ENCODE data around the gene SLAIN1. TPM values are rescaled to one million over a fixed set of nuclear protein-coding genes. Genes with fewer than 3 reads are reported as not detected.

Gene SLAIN1
- total RNA-seq, 2 experiments from 2014 or later, result 26.5 to 32.0 TPM

GRCh38 chr13:77749344-77749880 lies 51.9 kb downstream of the SLAIN1 start:
- Mint-ChIP-seq H3K4me3 (no peak overlapping the region), H3K27ac (peak overlapping the region; percentile 1), H3K4me1 (ENCODE audit: low read depth) (peaks cover 18% of the 10 kb centered on the region), H3K36me3 (ENCODE audit: low read depth) (peaks cover 6% of the 10 kb centered on the region), H3K27me3 (no peaks in the 10 kb centered on the region), H3K9me3 (no peaks in the 10 kb centered on the region)
- DNase-seq (no peak), ATAC-seq (no peak)
- intact Hi-C loops (cut with micrococcal nuclease), result no loop called here
- POLR2A ChIA-PET, result interaction anchor here (1.5 kb wide), 1 partner anchor 52 kb away, joined by 7 read pairs; the partner anchor contains the start of gene SLAIN1
- no peak for TF ChIP-seq CTCF (IDR thresholded peaks at IDR 0.05)
- CTCF ChIA-PET, result interaction anchor here (0.8 to 9.6 kb wide), 6 partner anchors 9 to 161 kb away, joined by 3 to 106 read pairs (median 4); no protein-coding TSS in a partner anchor

- POLR2A ChIA-PET, result interaction anchor here (0.7 to 1.5 kb wide), 2 partner anchors 11 to 65 kb away, joined by 4 to 5 read pairs; no protein-coding TSS in a partner anchor
Observed at GRCh38 chr13:77751513-77752456, 54.3 kb downstream of the SLAIN1 start.

GRCh38 chr13:77752512-77753069 lies 55.1 kb downstream of the SLAIN1 start:
- H3K9me3 Mint-ChIP-seq, result no peaks in the 10 kb centered on the region
- intact Hi-C loops (cut with micrococcal nuclease), result loop anchor here (5.0 kb wide), 1 partner anchor 55 kb away; the partner anchor contains the start of gene SLAIN1
- H3K27me3 Mint-ChIP-seq, result no peaks in the 10 kb centered on the region
- no peak overlapping the region for H3K4me3 Mint-ChIP-seq
- CTCF ChIA-PET, result interaction anchor here (0.7 to 9.6 kb wide), 8 partner anchors 11 to 260 kb away, joined by 3 to 106 read pairs (median 3); no protein-coding TSS in a partner anchor
- peaks cover 18% of the 10 kb centered on the region for H3K4me1 Mint-ChIP-seq (ENCODE audit: low read depth)
- TF ChIP-seq CTCF (IDR thresholded peaks at IDR 0.05), result no peak
- DNase-seq (no peak), ATAC-seq (no peak)
- POLR2A ChIA-PET, result no interaction called here
- no peak overlapping the region for H3K27ac Mint-ChIP-seq
- peaks cover 12% of the 10 kb centered on the region for H3K36me3 Mint-ChIP-seq (ENCODE audit: low read depth)

More at GRCh38 chr13:77751513-77752456, 54.3 kb downstream of the SLAIN1 start:
- peak; percentile 70 for DNase-seq
- CTCF ChIA-PET, result interaction anchor here (0.7 to 9.6 kb wide), 9 partner anchors 9 to 270 kb away, joined by 3 to 106 read pairs (median 4); partner anchors contain the start of gene SLAIN1
- TF ChIP-seq CTCF (IDR thresholded peaks at IDR 0.05), result peak; percentile 85
- Mint-ChIP-seq H3K27me3 (no peaks in the 10 kb centered on the region), H3K27ac (peak overlapping the region; percentile 66), H3K4me1 (ENCODE audit: low read depth) (peaks cover 18% of the 10 kb centered on the region), H3K4me3 (peak overlapping the region; percentile 40), H3K9me3 (no peaks in the 10 kb centered on the region), H3K36me3 (ENCODE audit: low read depth) (peaks cover 9% of the 10 kb centered on the region)
- peak; percentile 92 for ATAC-seq
- intact Hi-C loops (cut with micrococcal nuclease), result loop anchor here (1.0 to 5.0 kb wide), 2 partner anchors 54 to 158 kb away; partner anchors contain the start of gene SLAIN1

GRCh38 chr13:77760893-77761292 lies 63.4 kb downstream of the SLAIN1 start:
- Mint-ChIP-seq H3K4me1 (ENCODE audit: low read depth) (peaks cover 4% of the 10 kb centered on the region), H3K4me3 (no peak overlapping the region), H3K36me3 (ENCODE audit: low read depth) (peaks cover 51% of the 10 kb centered on the region), H3K9me3 (no peaks in the 10 kb centered on the region), H3K27me3 (no peaks in the 10 kb centered on the region), H3K27ac (no peak overlapping the region)
- intact Hi-C loops (cut with micrococcal nuclease), result no loop called here
- DNase-seq (no peak), ATAC-seq (no peak)
- no peak for TF ChIP-seq CTCF (IDR thresholded peaks at IDR 0.05)
- ChIA-PET POLR2A (no interaction called here), CTCF (interaction anchor here (0.8 to 1.4 kb wide), 3 partner anchors 12 to 377 kb away, joined by 3 to 4 read pairs (median 3); no protein-coding TSS in a partner anchor)

Data from activated CD8-positive, alpha-beta T cell treated with anti-CD3 and anti-CD28 coated beads for 36 hours (primary cell).